ENCODE results near the gene RCAN3. TPM values are rescaled to one million over a fixed set of nuclear protein-coding genes. Genes with fewer than 3 reads are reported as not detected.

The RCAN3 gene
- total and polyA plus RNA-seq, 10 of the 15 experiments (the other 5 are each of a cell fraction or from before 2014, with no cell fraction given) = 0.02 to 0.46 (median 0.06) TPM; not detected in 3

DNA sequence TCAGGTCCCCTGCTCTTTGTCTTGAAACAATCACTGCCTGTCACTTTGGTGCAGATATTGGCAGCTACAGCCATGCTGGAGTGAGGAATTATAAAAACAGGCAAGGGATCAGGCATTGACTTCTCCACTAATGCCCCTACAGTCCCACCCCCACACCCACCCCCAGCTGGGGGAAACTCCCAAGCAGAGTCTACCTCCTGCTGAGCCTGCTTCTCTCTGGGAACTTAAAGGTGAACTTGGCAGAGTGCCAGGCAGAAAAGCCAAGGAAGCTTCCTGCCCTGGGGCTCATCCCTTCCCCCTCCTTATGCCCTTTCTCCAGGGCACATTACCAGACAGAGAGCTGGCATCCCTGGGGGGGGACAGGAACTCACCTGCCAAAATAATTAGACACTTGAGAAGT lies 60.0 kb downstream of the RCAN3 start:
- SMC1A ChIA-PET (ENCODE audit: uncharacterized antibody, unreplicated experiment) = no interaction called here
- no peak overlapping the region for H3K4me2 ChIP-seq (ENCODE audit: control insufficient read depth, insufficient read depth)
- ATAC-seq (no peak), DNase-seq (ENCODE audit: low read depth, low spot score) (no peak), FAIRE-seq (no peak)
- H3K36me3 ChIP-seq (ENCODE audit: control insufficient read depth in 2 of 2, insufficient read depth in 2 of 2, low read length in 1 of 2) = no peaks in the 10 kb centered on the region
- TF ChIP-seq, protein P1, sequence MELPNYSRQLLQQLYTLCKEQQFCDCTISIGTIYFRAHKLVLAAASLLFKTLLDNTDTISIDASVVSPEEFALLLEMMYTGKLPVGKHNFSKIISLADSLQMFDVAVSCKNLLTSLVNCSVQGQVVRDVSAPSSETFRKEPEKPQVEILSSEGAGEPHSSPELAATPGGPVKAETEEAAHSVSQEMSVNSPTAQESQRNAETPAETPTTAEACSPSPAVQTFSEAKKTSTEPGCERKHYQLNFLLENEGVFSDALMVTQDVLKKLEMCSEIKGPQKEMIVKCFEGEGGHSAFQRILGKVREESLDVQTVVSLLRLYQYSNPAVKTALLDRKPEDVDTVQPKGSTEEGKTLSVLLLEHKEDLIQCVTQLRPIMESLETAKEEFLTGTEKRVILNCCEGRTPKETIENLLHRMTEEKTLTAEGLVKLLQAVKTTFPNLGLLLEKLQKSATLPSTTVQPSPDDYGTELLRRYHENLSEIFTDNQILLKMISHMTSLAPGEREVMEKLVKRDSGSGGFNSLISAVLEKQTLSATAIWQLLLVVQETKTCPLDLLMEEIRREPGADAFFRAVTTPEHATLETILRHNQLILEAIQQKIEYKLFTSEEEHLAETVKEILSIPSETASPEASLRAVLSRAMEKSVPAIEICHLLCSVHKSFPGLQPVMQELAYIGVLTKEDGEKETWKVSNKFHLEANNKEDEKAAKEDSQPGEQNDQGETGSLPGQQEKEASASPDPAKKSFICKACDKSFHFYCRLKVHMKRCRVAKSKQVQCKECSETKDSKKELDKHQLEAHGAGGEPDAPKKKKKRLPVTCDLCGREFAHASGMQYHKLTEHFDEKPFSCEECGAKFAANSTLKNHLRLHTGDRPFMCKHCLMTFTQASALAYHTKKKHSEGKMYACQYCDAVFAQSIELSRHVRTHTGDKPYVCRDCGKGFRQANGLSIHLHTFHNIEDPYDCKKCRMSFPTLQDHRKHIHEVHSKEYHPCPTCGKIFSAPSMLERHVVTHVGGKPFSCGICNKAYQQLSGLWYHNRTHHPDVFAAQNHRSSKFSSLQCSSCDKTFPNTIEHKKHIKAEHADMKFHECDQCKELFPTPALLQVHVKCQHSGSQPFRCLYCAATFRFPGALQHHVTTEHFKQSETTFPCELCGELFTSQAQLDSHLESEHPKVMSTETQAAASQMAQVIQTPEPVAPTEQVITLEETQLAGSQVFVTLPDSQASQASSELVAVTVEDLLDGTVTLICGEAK (IDR thresholded peaks at IDR 0.05; ENCODE audit: borderline replicate concordance) = no peak
- TF ChIP-seq, protein P2, sequence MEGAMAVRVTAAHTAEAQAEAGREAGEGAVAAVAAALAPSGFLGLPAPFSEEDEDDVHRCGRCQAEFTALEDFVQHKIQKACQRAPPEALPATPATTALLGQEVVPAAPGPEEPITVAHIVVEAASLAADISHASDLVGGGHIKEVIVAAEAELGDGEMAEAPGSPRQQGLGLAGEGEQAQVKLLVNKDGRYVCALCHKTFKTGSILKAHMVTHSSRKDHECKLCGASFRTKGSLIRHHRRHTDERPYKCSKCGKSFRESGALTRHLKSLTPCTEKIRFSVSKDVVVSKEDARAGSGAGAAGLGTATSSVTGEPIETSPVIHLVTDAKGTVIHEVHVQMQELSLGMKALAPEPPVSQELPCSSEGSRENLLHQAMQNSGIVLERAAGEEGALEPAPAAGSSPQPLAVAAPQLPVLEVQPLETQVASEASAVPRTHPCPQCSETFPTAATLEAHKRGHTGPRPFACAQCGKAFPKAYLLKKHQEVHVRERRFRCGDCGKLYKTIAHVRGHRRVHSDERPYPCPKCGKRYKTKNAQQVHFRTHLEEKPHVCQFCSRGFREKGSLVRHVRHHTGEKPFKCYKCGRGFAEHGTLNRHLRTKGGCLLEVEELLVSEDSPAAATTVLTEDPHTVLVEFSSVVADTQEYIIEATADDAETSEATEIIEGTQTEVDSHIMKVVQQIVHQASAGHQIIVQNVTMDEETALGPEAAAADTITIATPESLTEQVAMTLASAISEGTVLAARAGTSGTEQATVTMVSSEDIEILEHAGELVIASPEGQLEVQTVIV (IDR thresholded peaks at IDR 0.05; ENCODE audit: borderline replicate concordance, partially characterized antibody) = no peak
- TF ChIP-seq CBFB (IDR thresholded peaks at IDR 0.05; ENCODE audit: low read depth) (no peak), JUNB (IDR thresholded peaks at IDR 0.05) (no peak)
- TF ChIP-seq, protein P3, sequence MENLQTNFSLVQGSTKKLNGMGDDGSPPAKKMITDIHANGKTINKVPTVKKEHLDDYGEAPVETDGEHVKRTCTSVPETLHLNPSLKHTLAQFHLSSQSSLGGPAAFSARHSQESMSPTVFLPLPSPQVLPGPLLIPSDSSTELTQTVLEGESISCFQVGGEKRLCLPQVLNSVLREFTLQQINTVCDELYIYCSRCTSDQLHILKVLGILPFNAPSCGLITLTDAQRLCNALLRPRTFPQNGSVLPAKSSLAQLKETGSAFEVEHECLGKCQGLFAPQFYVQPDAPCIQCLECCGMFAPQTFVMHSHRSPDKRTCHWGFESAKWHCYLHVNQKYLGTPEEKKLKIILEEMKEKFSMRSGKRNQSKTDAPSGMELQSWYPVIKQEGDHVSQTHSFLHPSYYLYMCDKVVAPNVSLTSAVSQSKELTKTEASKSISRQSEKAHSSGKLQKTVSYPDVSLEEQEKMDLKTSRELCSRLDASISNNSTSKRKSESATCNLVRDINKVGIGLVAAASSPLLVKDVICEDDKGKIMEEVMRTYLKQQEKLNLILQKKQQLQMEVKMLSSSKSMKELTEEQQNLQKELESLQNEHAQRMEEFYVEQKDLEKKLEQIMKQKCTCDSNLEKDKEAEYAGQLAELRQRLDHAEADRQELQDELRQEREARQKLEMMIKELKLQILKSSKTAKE (IDR thresholded peaks at IDR 0.05; ENCODE audit: low read depth, poor library complexity, severe bottlenecking) = no peak
- no peaks in the 10 kb centered on the region for H3K4me1 ChIP-seq (ENCODE audit: control insufficient read depth, insufficient read depth, low read length)
- in situ Hi-C loops (cut with MboI) (no loop called here), intact Hi-C loops (cut with micrococcal nuclease; ENCODE audit: unreplicated experiment) (no loop called here)
- H3K4me3 ChIP-seq = no peak overlapping the region
- POLR2A ChIA-PET = interaction anchor here (0.7 kb wide), 1 partner anchor 338 kb away, joined by 4 read pairs; no protein-coding TSS in a partner anchor
- no TSS peak for BruUV-seq (replicated peaks)
- no peaks in the 10 kb centered on the region for H3K79me2 ChIP-seq (ENCODE audit: control insufficient read depth, insufficient read depth, low read length)
- H4K20me1 ChIP-seq (ENCODE audit: control insufficient read depth, insufficient read depth) = no peaks in the 10 kb centered on the region
- H3K27me3 ChIP-seq (replicated peaks in 1 of 2; ENCODE audit: control insufficient read depth in 2 of 2, insufficient read depth in 2 of 2, low read length in 1 of 2) = peaks cover 0 to 6% of the 10 kb centered on the region in 2 experiments; a peak in 2 of 4 replicates
- no peak overlapping the region for H2AFZ ChIP-seq (ENCODE audit: control insufficient read depth, low read depth, low read length)
- H3K9me3 ChIP-seq (replicated peaks; ENCODE audit: control insufficient read depth, insufficient read depth, low read length) = no peaks in the 10 kb centered on the region
- RAD21 ChIA-PET (ENCODE audit: unreplicated experiment) = no interaction called here
- no peak overlapping the region for H3K9ac ChIP-seq (ENCODE audit: control insufficient read depth, insufficient read depth, low read length)
- CTCF ChIA-PET = interaction anchor here (1.2 kb wide), 1 partner anchor 24 kb away, joined by 3 read pairs; no protein-coding TSS in a partner anchor
- H3K27ac ChIP-seq (ENCODE audit: control insufficient read depth, insufficient read depth) = no peak overlapping the region

All from GM12878 (cell line).